Right atrium auricular region (tissue), 2 donors: ENCODE measurements around the gene CYS1. TPM values are rescaled to one million over a fixed set of nuclear protein-coding genes. Genes with fewer than 3 reads are reported as not detected.

Experiments used
- DNase-seq: peaks from one replicate; pipeline ENCODE4 v3.0.0-alpha.2; 2019; ENCODE audit warnings: low spot score
- H3K27ac ChIP-seq, 2 donors: fragments of 200-600 bp; sonication (generic); 1 replicate in 1 of 2; 2 replicates in 1 of 2; pipeline ENCODE4 v1.5.1; 2016 to 2019
- H3K27me3 ChIP-seq, 2 donors: fragments of 200-600 bp; sonication (generic); one replicate each; pipeline versions ENCODE4 v1.5.1 to v1.6.0; 2017 to 2019
- H3K36me3 ChIP-seq: fragments of 200-600 bp; sonication (generic); one replicate; pipeline ENCODE4 v1.5.1; 2016
- H3K4me1 ChIP-seq, 2 donors: fragments of 200-600 bp; sonication (generic); one replicate each; pipeline versions ENCODE4 v1.5.1 to v1.6.0; 2017 to 2019
- H3K4me3 ChIP-seq, 2 donors: fragments of 200-600 bp; sonication (generic); 1 replicate in 1 of 2; 2 replicates in 1 of 2; pipeline ENCODE4 v1.5.1; 2017 to 2019; ENCODE audit warnings: mild to moderate bottlenecking in 1 of 2, moderate library complexity in 1 of 2
- H3K9me3 ChIP-seq, 2 donors: fragments of 200-600 bp; sonication (generic); one replicate each; pipeline ENCODE4 v1.5.1; 2019
- CTCF ChIP-seq, 2 donors: fragments of 200-600 bp; sonication (generic); IDR thresholded peaks; one replicate each; pipeline ENCODE4 v1.5.1; 2019; ENCODE audit warnings: antibody characterized with exemption in 2 of 2
- total RNA-seq, 2 donors: library from RNA; depleted of rRNA; stranded (reverse); fragments of >200 nt; gene quantifications; one replicate each; pipeline ENCODE4 v1.1.0, GENCODE V29; 2016

CYS1 gene
- total RNA-seq, 2 donors from 2014 or later = 4.8 to 5.9 TPM

DNA sequence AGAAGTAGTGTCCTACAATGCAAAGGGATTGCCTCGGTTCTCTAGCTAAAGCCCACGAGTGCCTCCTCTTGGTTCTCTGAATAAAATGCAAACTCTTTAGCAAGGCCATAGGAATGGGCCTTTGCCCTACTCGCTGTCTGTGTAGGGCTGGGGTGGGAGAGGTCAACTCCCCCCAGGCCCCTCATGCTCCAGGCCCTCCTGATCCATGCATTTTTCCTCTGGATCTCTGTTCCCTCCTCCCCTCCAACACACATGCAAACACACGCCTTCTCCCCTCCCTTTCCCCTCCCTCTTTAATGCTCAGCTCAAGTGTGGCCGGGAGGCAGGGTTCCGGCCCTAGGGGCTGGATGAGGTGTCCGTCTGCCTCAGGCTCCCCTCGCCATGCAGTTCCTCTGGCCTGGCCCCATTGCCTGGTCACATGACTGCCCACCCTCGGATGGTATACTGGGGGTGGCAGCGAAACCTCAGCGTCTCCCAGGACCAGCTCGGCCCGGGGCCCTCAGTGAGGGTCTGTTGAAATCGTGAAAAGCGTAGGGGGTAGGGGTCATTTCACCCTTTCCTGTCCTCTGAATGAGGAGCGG, 51.7 kb downstream of the CYS1 start:
- Histone ChIP-seq H3K36me3 (no peaks in the 10 kb centered on the region), H3K4me1 (peaks cover 0 to 22% of the 10 kb centered on the region in 2 donors), H3K27ac (peak overlapping the region; percentile 54 to 61), H3K27me3 (no peaks in the 10 kb centered on the region), H3K4me3 (no peak overlapping the region), H3K9me3 (no peaks in the 10 kb centered on the region)
- no peak for TF ChIP-seq CTCF (IDR thresholded peaks at IDR 0.05)
- no peak for DNase-seq

GRCh38 chr2:10027660-10028330, 52.4 kb downstream of the CYS1 start:
- no peak for TF ChIP-seq CTCF (IDR thresholded peaks at IDR 0.05)
- Histone ChIP-seq H3K4me3 (no peak overlapping the region), H3K27ac (peak overlapping the region; percentile 54 to 61), H3K4me1 (peaks cover 0 to 22% of the 10 kb centered on the region in 2 donors), H3K9me3 (no peaks in the 10 kb centered on the region), H3K36me3 (no peaks in the 10 kb centered on the region), H3K27me3 (no peaks in the 10 kb centered on the region)
- DNase-seq = no peak

DNA sequence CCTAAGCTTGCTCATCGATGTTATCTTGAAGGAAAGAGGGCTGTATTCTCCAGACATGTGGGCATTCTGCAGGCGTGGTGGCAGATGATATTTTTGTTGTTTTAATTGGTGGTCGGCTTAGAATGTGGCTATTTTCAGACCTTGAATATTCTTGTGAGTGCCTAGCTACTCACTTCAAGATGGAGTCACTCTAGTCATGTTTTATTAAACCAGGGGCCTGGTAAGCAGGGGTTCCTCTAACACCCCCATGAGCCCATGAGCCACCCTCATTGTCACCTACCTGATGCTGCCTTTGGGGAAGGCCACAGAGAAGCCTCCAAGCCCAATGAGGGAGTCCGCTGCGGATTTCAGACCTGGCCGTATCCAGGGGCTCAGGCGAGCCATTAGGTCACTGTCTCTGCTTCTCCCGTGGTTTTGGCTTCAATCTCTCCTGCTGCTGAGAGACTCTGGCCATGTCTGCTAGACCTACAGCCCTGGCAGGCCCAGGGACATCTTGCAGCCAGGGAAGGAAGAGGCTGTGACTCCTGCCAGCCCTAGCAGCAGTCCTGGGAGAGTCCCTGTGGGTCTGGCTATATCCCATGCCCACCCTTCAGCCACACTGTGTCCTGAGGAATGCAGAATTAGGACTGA, 53.2 kb downstream of the CYS1 start:
- no peak overlapping the region for H3K4me3 ChIP-seq
- peak overlapping the region; percentile 54 to 61 for H3K27ac ChIP-seq
- TF ChIP-seq CTCF (IDR thresholded peaks at IDR 0.05) = no peak
- no peaks in the 10 kb centered on the region for H3K9me3 ChIP-seq
- H3K36me3 ChIP-seq = no peaks in the 10 kb centered on the region
- DNase-seq = no peak
- no peaks in the 10 kb centered on the region for H3K27me3 ChIP-seq
- peaks cover 0 to 22% of the 10 kb centered on the region in 2 donors for H3K4me1 ChIP-seq

DNA sequence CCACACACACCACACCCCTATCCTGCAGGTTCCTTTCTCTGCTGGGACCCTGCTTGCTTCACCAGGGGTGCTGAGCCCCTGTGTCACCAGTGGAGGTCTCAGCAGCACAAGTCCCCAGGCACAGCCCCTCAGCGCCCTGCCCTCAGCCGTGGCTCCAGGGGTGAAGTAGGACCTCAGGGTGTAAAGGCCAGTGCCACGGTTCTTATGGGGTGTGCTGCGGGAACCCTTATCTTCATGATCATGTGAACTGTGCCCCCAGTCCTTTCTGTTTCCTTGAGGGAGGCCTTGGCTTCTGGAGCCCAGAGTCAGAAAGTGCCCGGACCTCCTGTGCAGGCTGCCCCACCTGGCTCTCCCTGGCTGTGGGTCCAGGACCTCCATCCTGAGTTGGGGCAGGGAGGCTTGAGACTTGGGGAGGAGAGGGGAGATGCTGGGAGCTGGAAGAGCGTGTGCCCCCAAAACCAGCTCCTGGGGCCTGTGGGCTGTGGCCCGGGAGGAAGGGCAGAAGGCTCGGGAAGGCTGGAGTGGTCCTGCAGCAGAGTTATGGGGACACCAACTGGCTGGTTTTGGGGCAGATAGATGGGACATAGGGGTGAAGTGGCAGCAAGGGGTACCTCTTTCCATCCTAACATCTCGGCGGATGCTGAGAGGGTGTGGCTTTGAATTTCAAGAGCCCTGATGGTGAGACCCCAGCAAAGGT, 57.1 kb downstream of the CYS1 start:
- Histone ChIP-seq H3K4me3 (no peak overlapping the region), H3K27ac (no peak overlapping the region), H3K36me3 (no peaks in the 10 kb centered on the region), H3K4me1 (peaks cover 0 to 3% of the 10 kb centered on the region in 2 donors), H3K27me3 (no peaks in the 10 kb centered on the region), H3K9me3 (no peaks in the 10 kb centered on the region)
- peak in 1 of 2 donors; percentile 9 for TF ChIP-seq CTCF (IDR thresholded peaks at IDR 0.05)
- no peak for DNase-seq

GRCh38 chr2:10022445-10022844, 57.8 kb downstream of the CYS1 start:
- Histone ChIP-seq H3K9me3 (peaks cover 0 to 3% of the 10 kb centered on the region in 2 donors), H3K4me3 (no peak overlapping the region), H3K4me1 (no peaks in the 10 kb centered on the region), H3K27ac (no peak overlapping the region), H3K27me3 (no peaks in the 10 kb centered on the region), H3K36me3 (no peaks in the 10 kb centered on the region)
- DNase-seq = no peak
- TF ChIP-seq CTCF (IDR thresholded peaks at IDR 0.05) = no peak
